ENCODE measurements around the gene PITPNC1. TPM values are rescaled to one million over a fixed set of nuclear protein-coding genes. Genes with fewer than 3 reads are reported as not detected.
"Not testable (repeated sequence)": the region's sequence is repeated elsewhere in the genome, so short reads cannot be mapped to it uniquely, and the experiment has no call there.

PITPNC1 gene
- polyA plus RNA-seq, 3 donors: 25.7 to 27.6 (median 27.3) TPM

DNA sequence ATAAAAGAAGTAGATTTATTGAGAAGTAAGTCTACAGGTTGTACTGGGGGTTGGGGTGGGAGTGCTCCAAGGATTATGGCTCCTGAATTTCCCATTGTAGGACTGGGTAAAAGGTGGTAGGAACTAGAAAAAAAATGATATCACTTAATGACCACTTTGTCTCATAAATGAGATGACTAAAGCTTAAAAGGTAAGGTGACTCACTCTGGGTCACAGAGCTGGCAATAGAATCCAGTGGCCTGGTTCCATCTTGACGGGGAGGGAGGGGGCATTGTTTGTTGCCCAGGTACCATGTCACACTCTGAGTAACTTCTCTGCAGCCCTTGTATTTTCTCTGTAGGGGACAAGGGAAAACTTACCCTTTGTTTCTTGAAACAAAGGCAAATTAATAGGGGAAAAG lies 126.1 kb downstream of the PITPNC1 start:
- DNase-seq (ENCODE audit: low read depth in 3 of 3, low spot score in 2 of 3): no peak

DNA sequence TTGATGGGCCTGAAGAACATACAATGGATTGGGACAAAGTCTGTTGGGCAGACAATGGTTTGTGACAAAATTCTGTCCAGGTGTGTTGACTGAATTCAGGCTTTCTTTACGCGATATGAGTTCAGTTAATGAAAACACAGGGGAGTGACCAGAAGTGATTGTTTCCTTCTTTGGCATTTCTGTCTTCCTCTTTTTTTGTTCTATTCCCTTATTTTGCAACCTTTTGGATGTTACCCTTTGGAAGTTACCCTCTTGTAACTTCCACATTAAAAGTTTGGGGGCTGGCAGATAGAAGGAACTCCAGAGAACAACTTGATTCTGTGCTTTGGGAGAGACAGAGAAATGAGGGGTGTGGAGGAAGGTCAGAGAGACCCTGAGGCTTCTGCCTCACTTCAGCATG lies 126.7 kb downstream of the PITPNC1 start:
- DNase-seq (ENCODE audit: low read depth in 3 of 3, low spot score in 2 of 3): no peak

DNA sequence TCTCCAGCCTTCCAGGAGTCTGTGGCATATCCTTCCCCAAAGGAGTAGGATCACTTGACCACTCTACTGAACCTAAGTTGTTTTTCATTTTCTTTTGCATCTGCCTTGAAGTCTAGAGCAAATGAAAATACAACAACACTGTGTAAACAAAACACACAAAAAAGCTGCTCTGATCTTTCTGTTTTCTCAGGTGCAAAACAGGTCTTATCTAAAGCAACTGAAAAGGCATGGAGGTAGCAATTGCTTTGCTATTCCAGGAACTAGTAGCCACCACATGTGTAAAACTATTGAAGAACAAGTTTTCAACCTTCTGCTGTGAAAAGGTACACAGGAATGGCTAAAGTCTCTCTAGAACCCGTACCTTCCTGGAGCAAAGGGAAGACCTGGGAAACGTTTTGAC lies 127.1 kb downstream of the PITPNC1 start:
- no peak for DNase-seq (ENCODE audit: low read depth in 3 of 3, low spot score in 2 of 3)

DNA sequence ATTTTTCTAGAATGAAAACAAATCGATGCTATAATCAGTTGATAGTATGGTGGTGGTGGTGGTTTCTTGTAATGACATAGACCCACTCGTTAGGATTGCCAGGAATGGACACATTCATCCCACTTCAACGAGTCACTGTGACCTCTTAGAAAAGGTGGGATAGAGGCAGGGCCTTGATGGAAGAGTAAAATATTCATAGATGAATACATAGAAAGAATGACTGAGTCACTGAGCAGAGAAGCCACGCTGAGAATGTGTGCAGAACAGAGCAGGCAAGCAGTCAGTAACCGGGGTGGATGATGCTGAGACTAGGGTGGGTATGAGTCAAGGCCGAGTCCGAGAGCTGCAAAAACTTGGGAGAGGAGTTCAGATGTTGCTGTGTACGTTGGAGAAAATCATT lies 129.9 kb downstream of the PITPNC1 start:
- DNase-seq (ENCODE audit: low read depth in 3 of 3, low spot score in 2 of 3): no peak

DNA sequence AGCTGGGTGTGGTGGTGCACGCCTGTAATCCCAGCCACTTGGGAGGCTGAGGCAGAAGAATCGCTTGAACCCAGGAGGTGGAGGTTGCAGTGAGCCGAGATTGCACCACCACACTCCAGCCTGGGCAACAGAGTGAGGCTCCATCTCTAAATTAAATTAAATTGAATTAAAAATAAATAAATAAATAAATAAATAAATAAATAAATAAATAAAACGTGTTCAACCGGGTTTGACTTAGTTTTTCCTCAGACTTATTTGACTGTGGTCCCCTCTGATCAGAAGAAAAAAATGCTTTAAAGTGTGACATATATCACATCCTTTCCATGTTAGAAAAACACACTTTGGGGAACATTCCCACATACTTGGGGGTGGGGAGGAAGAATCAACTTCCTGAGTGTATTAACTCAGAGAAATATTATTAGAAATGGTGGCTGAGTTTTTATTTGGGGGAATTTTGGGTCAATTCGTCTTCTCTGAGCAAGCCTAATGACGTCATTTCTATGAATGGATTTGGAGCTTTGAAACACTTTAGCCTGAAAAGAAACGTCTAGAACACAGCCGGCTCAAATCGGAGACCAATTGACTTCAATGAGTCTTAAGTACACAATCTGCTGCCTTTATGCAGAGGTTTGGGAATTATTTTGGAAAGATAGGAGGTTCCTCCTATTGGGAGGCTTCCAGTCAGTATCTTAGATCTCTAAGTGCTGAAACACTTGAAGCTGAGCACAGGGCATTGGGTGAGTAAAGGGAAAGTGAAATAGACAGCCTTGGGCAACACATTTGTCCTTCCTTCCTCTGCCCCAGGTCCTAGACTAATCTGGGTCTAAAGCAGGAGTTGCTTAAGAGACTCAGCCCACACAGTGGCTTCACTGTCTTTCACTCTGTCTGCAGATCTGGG lies 132.6 kb downstream of the PITPNC1 start:
- DNase-seq (ENCODE audit: low read depth in 3 of 3, low spot score in 2 of 3): no peak

DNA sequence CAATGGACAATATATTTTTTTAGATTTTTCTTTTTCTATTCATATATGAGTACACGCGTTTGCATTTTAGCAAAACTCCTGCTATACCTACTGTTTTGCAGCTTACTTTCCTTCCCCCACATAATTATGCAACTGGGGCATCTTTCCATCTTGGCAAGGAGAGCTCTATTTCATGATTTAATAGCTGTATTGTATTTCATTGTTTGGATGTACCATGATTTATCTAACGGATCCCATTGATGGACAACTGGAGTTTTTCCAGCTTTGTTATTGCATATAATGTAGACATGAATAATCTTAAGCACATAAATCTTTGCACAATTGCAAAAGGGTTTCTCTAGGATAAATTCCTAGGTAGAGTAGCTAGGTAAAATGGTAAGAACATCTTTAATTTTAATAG lies 133.9 kb downstream of the PITPNC1 start:
- no peak for DNase-seq (ENCODE audit: low read depth in 3 of 3, low spot score in 2 of 3)

DNA sequence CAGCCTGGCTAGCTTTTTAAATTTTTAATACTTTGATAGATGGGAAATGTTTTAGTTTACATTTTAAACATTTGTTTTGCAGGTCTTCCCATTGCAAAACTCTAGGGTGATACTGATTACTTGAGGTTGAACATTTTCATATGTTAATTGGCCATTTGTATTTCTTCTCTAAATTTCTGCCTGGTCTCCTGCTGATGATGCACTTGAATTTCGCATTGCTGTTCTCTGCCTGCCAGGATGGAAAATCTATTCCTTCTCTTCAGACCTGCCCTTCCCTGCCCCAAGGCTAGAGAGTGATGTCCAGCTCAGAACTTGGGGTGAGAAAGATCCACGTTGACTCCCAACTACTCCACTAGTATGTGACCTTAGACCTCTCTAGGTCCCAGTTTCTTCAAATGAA lies 134.7 kb downstream of the PITPNC1 start:
- DNase-seq (ENCODE audit: low read depth in 3 of 3, low spot score in 2 of 3): no peak

DNA sequence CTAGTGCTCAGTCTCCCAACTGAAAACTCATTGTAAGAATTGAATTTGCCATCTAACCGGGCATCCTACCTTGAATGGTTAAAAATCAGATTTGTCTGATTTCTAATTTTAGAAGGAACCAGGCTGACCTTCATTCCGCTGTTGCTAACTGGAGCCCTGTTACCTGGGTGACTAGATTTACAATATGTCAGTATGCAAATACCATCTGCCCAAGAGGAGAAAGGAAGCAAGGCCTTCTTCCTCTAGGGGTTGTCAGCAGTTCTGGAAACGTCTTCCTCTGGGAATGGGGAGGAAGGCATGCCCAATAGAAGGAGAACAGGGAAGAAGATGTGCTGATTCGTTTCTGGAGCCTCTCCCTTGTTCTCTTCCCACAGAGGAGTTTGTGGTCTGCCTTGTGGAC lies 137.9 kb downstream of the PITPNC1 start:
- no peak for DNase-seq (ENCODE audit: low read depth in 3 of 3, low spot score in 2 of 3)

DNA sequence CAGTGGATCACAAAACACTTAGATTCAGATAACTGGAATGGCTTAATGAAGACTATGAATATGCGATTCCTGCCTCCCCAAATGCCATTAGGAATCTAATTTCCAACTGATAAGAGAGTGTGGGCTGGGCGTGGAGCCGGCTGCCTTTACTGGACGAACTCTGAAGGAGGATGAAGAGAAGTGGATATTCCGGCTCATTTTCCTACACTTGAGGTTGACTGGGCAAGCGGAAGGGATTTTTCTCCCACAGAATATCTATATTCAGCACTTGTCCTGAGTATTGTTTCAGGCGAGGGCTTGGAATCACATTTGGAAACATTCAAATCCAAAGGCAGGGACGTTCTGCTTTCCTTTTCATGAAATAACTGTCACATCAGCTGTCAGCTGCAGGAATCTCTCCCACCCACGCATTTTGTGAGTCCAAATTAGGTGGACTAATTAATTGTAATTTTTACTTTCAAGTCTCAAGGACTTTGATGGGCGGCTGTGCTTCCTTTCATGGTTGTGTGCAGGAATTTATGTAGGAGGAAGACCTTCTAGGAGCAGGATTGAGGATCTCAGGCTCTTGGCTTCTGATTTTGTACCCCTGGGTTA lies 138.5 kb downstream of the PITPNC1 start:
- DNase-seq (ENCODE audit: low read depth in 3 of 3, low spot score in 2 of 3): no peak

DNA sequence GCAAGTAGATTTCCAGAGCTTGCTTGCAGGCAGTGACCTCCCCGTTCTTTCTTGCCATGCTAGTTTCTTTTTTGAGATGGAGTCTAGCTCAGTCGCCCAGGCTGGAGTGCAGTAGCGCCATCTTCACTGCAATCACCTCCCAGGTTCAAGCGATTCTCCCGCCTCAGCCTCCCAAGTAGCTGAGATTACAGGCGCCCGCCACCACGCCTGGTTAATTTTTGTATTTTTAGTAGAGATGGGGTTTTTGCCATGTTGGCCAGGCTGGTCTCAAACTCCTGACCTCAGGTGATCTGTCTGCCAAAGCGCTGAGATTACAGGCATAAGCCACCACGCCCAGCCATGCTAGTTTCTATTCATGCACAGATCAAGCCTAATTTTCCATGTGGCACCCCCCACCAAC lies 139.5 kb downstream of the PITPNC1 start:
- not testable (repeated sequence) for DNase-seq (ENCODE audit: low read depth in 3 of 3, low spot score in 2 of 3)

DNA sequence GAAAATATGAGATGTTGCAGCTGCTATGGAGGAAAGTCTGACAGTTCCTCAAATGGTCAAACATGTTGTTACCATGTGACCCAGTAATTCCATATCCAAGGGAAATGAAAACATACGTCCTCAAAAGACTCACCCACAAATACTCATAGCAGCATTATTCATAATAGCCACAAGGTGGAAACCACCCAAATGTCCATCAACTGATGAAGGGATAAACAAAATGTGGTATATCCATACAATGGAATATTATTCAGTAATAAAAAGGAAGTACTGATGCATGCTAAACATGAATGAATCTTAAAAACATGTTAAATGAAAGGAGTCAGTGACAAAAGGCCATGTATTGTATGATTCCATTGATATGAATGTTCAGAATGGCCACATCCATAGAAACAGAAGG lies 140.2 kb downstream of the PITPNC1 start:
- no peak for DNase-seq (ENCODE audit: low read depth in 3 of 3, low spot score in 2 of 3)

DNA sequence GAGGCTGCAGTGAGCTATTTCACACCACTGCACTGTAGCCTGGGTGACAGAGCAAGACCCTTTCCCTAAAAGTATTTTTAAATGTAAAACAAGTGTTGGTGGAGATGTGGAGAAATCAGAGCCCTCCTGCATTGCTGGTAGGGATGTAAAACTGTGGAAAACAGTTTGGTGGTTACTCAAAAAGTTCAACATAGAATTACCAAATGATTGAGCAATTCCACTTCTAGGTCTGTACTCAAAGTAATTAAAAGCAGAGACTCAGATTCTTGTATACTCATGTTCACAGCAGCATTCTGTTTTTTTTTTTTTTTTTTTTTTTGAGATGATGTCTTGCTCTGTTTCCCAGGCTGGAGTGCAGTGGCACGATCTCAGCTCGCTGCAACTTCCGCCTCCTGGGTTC lies 141.8 kb downstream of the PITPNC1 start:
- DNase-seq (ENCODE audit: low read depth in 3 of 3, low spot score in 2 of 3): no peak

DNA sequence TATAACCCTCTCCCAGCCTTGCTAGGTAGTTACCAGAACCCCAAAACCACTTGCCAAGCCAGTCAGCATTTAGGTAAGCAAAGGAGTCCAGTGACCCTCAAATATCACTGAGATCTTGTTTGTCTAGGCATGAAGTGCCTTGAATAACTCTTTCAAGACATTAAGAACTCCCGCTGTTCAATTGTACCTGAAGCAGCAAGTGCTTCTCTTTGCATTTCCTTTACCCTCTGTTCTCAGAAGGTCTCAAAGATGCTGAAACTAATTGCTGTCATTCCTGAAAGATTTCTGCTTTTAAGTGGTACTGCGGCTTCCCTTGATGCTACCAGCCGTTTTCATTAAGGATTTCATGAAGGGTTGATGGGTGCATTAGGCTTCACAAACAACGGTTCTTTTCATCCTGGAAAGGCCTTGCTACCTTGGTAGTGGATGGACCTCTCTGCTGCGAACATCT lies 142.7 kb downstream of the PITPNC1 start:
- no peak for DNase-seq (ENCODE audit: low read depth in 3 of 3, low spot score in 2 of 3)

DNA sequence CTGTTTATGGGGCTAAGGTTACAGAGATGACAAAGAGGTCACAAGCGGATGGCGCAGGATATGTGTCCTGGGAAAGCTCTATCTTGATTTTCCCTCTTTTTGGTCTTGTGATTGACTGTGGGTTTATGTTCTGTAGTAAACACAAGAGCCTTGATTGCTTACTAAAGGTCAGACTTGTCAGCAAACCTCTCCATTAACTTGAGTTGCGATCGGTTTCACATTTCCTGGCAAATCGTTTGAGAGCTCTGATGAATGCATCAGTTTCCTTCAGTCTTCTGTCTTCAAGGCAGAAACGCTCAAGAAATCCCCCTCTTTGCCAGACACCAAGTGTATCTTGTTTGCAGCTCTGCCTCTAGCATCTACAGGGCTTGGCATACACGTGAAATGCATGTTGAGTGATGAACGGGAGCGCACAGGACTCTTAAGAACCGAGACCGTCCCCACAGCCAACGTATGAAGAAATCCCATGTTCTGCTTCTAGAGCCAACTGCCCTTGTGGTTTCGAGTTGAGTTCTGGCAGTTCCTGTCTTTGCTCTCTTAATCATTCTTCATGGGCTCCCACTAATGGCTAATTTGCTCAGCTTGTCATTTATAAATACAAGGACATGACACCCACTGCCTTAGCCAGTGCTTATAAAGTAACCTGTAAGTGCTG lies 143.3 kb downstream of the PITPNC1 start:
- peak; percentile 29 to 61 (median 49) for DNase-seq (ENCODE audit: low read depth in 3 of 3, low spot score in 2 of 3)

DNA sequence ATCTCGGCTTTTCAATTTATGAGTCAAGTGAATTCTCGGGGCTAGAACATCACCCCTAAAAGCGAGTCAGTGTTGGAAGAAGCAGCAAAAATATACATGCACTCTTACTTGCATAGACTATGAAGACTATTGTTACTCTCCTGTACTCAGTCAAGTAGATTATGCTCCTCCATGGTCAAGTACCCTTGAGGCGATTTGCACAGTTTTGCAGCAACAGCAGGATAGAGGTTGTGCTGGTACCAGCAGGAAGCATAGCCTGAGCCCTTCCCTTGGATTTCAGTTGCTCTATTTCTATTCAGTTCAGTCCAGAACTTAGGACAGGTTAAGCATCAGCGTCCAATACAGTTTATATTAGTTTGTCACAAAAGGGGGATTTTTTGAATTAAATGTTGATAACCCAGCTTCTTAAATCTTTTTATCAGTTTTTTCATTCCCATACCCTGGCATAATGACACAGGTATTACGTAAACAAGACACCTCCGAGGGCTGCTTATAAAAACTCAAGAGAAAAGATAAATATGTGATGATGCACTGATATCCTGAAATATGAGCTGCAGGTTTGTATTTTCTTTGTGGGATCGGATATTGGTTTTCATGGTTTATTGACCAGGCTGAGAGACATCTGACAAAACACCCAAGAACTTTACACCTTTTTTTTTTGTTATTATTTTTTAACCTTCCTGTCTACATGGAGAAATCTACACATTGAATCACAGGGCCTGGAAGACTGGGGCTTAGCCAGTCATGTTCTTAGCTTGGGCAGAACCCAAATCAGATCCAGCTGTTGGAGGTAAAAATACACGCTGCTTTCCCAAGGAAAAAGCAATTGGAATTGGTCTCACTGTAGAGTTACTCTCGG lies 144.1 kb downstream of the PITPNC1 start:
- no peak for DNase-seq (ENCODE audit: low read depth in 3 of 3, low spot score in 2 of 3)

DNA sequence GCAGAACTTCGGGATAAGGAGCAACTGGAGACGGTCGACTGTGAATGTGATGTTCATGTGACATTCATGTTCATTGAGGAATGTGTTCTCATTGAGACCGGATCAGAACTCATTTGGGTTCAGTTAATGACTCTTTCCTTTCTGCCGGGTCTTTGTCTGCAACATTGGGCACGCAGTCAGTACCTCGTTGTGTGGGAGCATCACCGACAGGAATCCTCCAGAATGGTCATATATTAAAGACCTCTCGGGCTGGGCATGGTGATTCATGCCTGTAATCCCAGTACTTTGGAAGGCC lies 144.6 kb downstream of the PITPNC1 start:
- no peak for DNase-seq (ENCODE audit: low read depth in 3 of 3, low spot score in 2 of 3)

DNA sequence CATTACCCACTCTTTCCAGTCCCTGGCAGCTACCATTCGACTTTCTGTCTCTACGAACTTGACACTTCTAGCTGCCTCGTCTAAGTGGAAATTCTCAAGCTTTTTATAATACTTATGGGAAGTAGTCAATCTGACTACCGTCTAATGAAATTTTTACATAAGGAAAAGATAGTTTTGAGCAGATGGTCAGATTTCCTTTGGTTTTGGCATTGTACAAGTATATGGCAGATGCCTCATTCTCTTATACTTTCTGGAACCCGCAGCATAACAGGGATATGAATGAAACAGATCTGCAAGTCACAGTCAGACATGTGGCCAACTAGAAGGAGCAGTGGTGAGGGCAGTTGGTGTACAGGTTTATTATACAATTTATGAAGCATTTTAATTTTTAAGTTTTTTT lies 146.0 kb downstream of the PITPNC1 start:
- DNase-seq (ENCODE audit: low read depth in 3 of 3, low spot score in 2 of 3): no peak

DNA sequence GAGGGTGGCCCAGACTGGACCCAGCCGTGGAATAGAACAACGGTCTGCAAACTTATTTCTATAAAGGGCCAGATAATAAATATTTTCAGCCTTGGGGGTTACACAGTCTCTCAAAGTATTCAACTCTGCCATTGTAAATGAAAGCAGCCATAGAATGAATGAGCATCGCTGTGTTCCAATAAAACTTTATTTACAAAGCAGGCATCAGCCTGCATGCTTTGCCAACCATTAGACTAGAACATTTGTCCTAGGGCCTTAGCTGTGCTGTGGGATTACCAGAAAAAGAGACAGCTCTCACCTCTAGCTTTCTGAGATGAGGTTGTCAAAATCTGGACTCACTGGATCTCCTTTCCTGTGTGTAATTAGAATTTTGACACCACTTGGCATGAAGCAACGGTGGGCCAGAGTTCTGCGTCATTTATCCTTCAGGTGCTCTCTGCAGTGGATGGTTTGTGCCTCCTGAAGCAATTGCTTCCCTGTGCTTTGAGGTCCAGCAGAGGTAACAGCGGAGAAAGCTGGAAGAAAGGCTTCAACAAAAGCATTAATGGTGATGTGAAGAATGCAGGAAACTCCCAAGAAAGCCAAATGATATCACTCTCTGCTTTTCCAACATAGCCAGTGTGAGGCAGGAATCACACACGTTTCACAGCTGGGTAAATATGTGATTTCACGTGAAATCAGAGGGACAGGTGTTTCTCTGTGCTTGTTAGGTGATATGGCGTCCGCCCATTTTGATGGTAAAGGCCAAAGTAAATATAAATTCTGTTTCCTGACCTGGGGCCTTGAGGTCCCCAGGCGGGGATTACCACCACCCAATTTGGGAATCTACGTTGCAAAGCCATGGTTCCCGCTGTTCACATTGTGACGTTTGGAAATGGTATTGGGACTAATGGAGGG lies 148.4 kb downstream of the PITPNC1 start:
- no peak for DNase-seq (ENCODE audit: low read depth in 3 of 3, low spot score in 2 of 3)

DNA sequence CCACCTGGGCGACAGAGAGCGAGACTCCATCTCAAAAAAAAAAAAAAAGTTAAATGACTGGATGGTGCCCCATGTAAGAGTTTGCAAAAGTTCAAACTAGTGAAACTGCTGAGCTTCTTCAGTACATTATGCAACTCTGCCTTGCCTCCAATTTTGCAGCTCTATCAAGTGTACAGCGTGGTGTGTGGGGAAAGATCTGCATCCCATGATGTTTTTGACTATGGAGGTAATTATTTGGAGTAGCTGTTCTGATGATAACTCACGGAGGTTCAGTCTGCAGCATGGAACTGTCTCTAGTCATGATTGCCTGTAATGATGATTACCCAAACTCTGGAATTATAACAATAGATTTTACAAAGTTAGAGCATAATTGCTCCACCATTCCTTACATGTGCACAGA lies 149.6 kb downstream of the PITPNC1 start:
- DNase-seq (ENCODE audit: low read depth in 3 of 3, low spot score in 2 of 3): no peak
